Lung (tissue), 12 donors: ENCODE data around the gene ALAD. TPM values are rescaled to one million over a fixed set of nuclear protein-coding genes. Genes with fewer than 3 reads are reported as not detected.

Experiments
- ATAC-seq: fragments of 200-7000 bp; cut with Tn5 transposase; one replicate; pipeline ENCODE4 v1.9.1; 2020; ENCODE audit warnings: moderate number of reproducible peaks; ENCODE audit not compliant: insufficient read depth, low FRiP score
- DNase-seq, 3 donors: peaks; one replicate each; pipeline ENCODE4 v3.0.0-alpha.2; 2013 to 2017
- H3K27ac ChIP-seq, 2 donors: one replicate each; pipeline ENCODE4 v1.5.1; 2013; ENCODE audit warnings: mild to moderate bottlenecking in 2 of 2, moderate library complexity in 2 of 2, control low read depth in 1 of 2, inconsistent platforms in 1 of 2, low read depth in 1 of 2, low read length in 1 of 2
- H3K27me3 ChIP-seq, 3 donors: one replicate each; pipeline ENCODE4 v1.5.1; 2013; ENCODE audit warnings: low read length in 2 of 3; ENCODE audit not compliant: control insufficient read depth in 3 of 3, insufficient read depth in 3 of 3
- H3K36me3 ChIP-seq, 4 donors: one replicate each; pipeline ENCODE4 v1.5.1; 2013; ENCODE audit warnings: low read length in 4 of 4, mild to moderate bottlenecking in 1 of 4, moderate library complexity in 1 of 4; ENCODE audit not compliant: control insufficient read depth in 4 of 4, insufficient read depth in 4 of 4
- H3K4me1 ChIP-seq, 5 donors: one replicate each; pipeline ENCODE4 v1.5.1; 2013; ENCODE audit warnings: low read length in 5 of 5, mild to moderate bottlenecking in 2 of 5, moderate library complexity in 1 of 5; ENCODE audit not compliant: control insufficient read depth in 5 of 5, insufficient read depth in 5 of 5
- H3K4me3 ChIP-seq: one replicate; pipeline ENCODE4 v1.5.1; 2013; ENCODE audit warnings: mild to moderate bottlenecking, control low read depth, moderate library complexity
- H3K9ac ChIP-seq, 2 donors: one replicate each; pipeline ENCODE4 v1.5.1; 2013; ENCODE audit warnings: low read length in 2 of 2, control low read depth in 1 of 2; ENCODE audit not compliant: insufficient read depth in 1 of 2
- H3K9me3 ChIP-seq, 4 donors: one replicate each; pipeline ENCODE4 v1.5.1; 2013; ENCODE audit warnings: low read length in 3 of 4, mild to moderate bottlenecking in 1 of 4, moderate library complexity in 1 of 4; ENCODE audit not compliant: control insufficient read depth in 4 of 4, insufficient read depth in 3 of 4
- CTCF ChIP-seq: IDR thresholded peaks from 2 replicates; pipeline ENCODE4 v1.5.1; 2012; ENCODE audit warnings: mild to moderate bottlenecking; ENCODE audit errors: control extremely low read depth, extremely low read depth
- WGBS, 2 donors: extraction: QIAGEN DNeasy Blood & Tissue Kit; methylation state at CpG; one replicate each; pipeline ENCODE4 v1.1.7; 2013; 5-methylcytosine and 5-hydroxymethylcytosine counted together
- polyA plus RNA-seq, 2 donors: library from polyadenylated mRNA; stranded (reverse); fragments of 200-250 nt; gene quantifications; one replicate each; pipeline ENCODE4 v1.2.1, GENCODE V29; 2013
- total RNA-seq, 2 donors: library from RNA; depleted of rRNA in 1 of 2; stranded (reverse); fragments of >200 nt in 1 of 2; gene quantifications; one replicate each; pipeline ENCODE4 v1.2.1, GENCODE V29; 2014 to 2021
- donor health status: control.
- donor health status: control.
- donor health status: Bipolar disorder and iron deficiency.
- donor health status: healthy.
- donor health status: DM: yes; HTN: yes; CAD: no.

Gene ALAD
- total and polyA plus RNA-seq, 4 donors = 22.5 to 41.3 (median 28.6) TPM

GRCh38 chr9:113398796-113399195 lies 2.3 kb downstream of the ALAD start:
- ATAC-seq (no peak), DNase-seq (no peak)
- H3K27me3 ChIP-seq = no peaks in the 10 kb centered on the region
- peak overlapping the region in 1 of 2 donors; percentile 67 for H3K27ac ChIP-seq
- H3K4me1 ChIP-seq = peaks cover 9 to 18% (median 13%) of the 10 kb centered on the region in 5 donors
- no peak overlapping the region for H3K9ac ChIP-seq
- no peaks in the 10 kb centered on the region for H3K9me3 ChIP-seq
- H3K4me3 ChIP-seq = no peak overlapping the region
- peaks cover 0 to 3% (median 0%) of the 10 kb centered on the region in 4 donors for H3K36me3 ChIP-seq
- WGBS, 2 donors = 79 to 80% methylated on average over 5 of the region's 5 CpGs
- TF ChIP-seq CTCF = no peak

GRCh38 chr9:113397203-113397631 lies 3.9 kb downstream of the ALAD start:
- no peak for ATAC-seq
- Histone ChIP-seq H3K36me3 (peaks cover 0 to 11% (median 6%) of the 10 kb centered on the region in 4 donors), H3K4me3 (no peak overlapping the region), H3K9me3 (no peaks in the 10 kb centered on the region), H3K27ac (no peak overlapping the region), H3K9ac (no peak overlapping the region), H3K4me1 (peaks cover 9 to 18% (median 13%) of the 10 kb centered on the region in 5 donors), H3K27me3 (no peaks in the 10 kb centered on the region)
- no peak for DNase-seq
- TF ChIP-seq CTCF = no peak
- WGBS, 2 donors = 79 to 93% methylated on average over 3 of the region's 3 CpGs

- ATAC-seq (no peak), DNase-seq (no peak)
- no peak for TF ChIP-seq CTCF
- H3K36me3 ChIP-seq = peaks cover 0 to 23% (median 19%) of the 10 kb centered on the region in 4 donors
- no peak overlapping the region for H3K27ac ChIP-seq
- H3K9ac ChIP-seq = no peak overlapping the region
- peaks cover 4 to 12% (median 11%) of the 10 kb centered on the region in 5 donors for H3K4me1 ChIP-seq
- H3K9me3 ChIP-seq = no peaks in the 10 kb centered on the region
- no peaks in the 10 kb centered on the region for H3K27me3 ChIP-seq
- H3K4me3 ChIP-seq = no peak overlapping the region
- 96 to 97% methylated on average over 9 of the region's 9 CpGs for WGBS, 2 donors
Measured at GRCh38 chr9:113395000-113395861, 5.9 kb downstream of the ALAD start.
